Mucosa of gallbladder (tissue), 1 donor: ENCODE results near the gene KIF11. TPM values are rescaled to one million over a fixed set of nuclear protein-coding genes. Genes with fewer than 3 reads are reported as not detected.

ENCODE experiments used
- DNase-seq: peaks from one replicate; pipeline ENCODE4 v3.0.0-alpha.2; 2020; ENCODE audit warnings: low spot score
- total RNA-seq: library from RNA; stranded (reverse); gene quantifications from one replicate; pipeline ENCODE4 v1.2.1, GENCODE V29; 2021
- donor health status: DM: no; HTN: no; CAD: no.

The KIF11 gene
- total RNA-seq, 1 donor from 2014 or later: 1.8 TPM

GRCh38 chr10:92702301-92702916, 109.5 kb downstream of the KIF11 start:
- no peak for DNase-seq

Other genes starting within 250 kb of the KIF11 start
- gene IDE, start 19.0 kb upstream of the KIF11 start, total RNA-seq: 47.6 TPM
- 69.2 TPM for gene HHEX, start 96.8 kb downstream of the KIF11 start, total RNA-seq